Upper lobe of left lung (tissue), 4 donors: ENCODE data around the gene IRF2.

Experiments
- CTCF ChIP-seq, 6 experiments: fragments of 450-650 bp in 4 of 6; fragments of 200-600 bp in 2 of 6; sonication (generic) in 2 of 6; IDR thresholded peaks; one replicate each; pipeline ENCODE4 v1.5.1; 2016 to 2019; ENCODE audit warnings: antibody characterized with exemption in 6 of 6
- EP300 ChIP-seq, 4 donors: sonication (generic); formaldehyde crosslinking; IDR thresholded peaks; one replicate each; pipeline ENCODE4 v1.5.1; 2017; ENCODE audit warnings: antibody characterized with exemption in 4 of 4, control low read depth in 2 of 4
- POLR2A ChIP-seq, 4 donors: fragments of 450-650 bp; IDR thresholded peaks; one replicate each; pipeline ENCODE4 v1.5.1; 2016 to 2017; ENCODE audit warnings: antibody characterized with exemption in 4 of 4, mild to moderate bottlenecking in 2 of 4
- POLR2AphosphoS5 ChIP-seq, 2 donors: sonication (generic); formaldehyde crosslinking; IDR thresholded peaks; one replicate each; pipeline ENCODE4 v1.5.1; 2017; ENCODE audit warnings: antibody characterized with exemption in 2 of 2

- TF ChIP-seq CTCF (IDR thresholded peaks at IDR 0.05) (no peak), POLR2AphosphoS5 (IDR thresholded peaks at IDR 0.05) (no peak), POLR2A (IDR thresholded peaks at IDR 0.05) (no peak), EP300 (IDR thresholded peaks at IDR 0.05) (no peak)
These were observed 26.2 kb downstream of the IRF2 start for GRCh38 chr4:184448141-184448540.
